ENCODE measurements around the gene COL26A1.

The COL26A1 gene

GRCh38 chr7:101426303-101427011 lies 63.8 kb downstream of the COL26A1 start:
- H2AFZ ChIP-seq (ENCODE audit: low read depth, low read length), result no peak overlapping the region
- H2BK15ac ChIP-seq (ENCODE audit: low read depth, poor library complexity, severe bottlenecking), result no peak overlapping the region
- H3K36me3 ChIP-seq (ENCODE audit: control insufficient read depth in 1 of 2, insufficient read depth in 2 of 2, low read depth in 1 of 2, low read length in 2 of 2), result no peaks in the 10 kb centered on the region
- H3K4ac ChIP-seq (ENCODE audit: low read depth in 1 of 2, low read length in 2 of 2), result no peak overlapping the region
- H2BK5ac ChIP-seq (ENCODE audit: low read depth, low read length, poor library complexity, severe bottlenecking), result no peak overlapping the region
- 86% methylated on average over 10 of the region's 10 CpGs for WGBS
- no peak overlapping the region for H3K23ac ChIP-seq (ENCODE audit: low read length in 2 of 2)
- no peak overlapping the region for H3K4me3 ChIP-seq (ENCODE audit: insufficient read depth in 1 of 2, low read depth in 1 of 2, low read length in 2 of 2)
- H3K14ac ChIP-seq (ENCODE audit: low read length in 2 of 2), result no peak overlapping the region
- no peaks in the 10 kb centered on the region for H3K4me1 ChIP-seq (ENCODE audit: control insufficient read depth, insufficient read depth, low read depth, low read length)
- no peak overlapping the region for H2BK120ac ChIP-seq (ENCODE audit: low read depth, low read length)
- H3K9ac ChIP-seq (ENCODE audit: low read length), result no peak overlapping the region
- no peak overlapping the region for H3K27ac ChIP-seq (ENCODE audit: low read length, poor library complexity, severe bottlenecking)
- peaks cover 27 to 63% of the 10 kb centered on the region in 2 experiments for H3K27me3 ChIP-seq (ENCODE audit: control insufficient read depth in 1 of 2, insufficient read depth in 1 of 2, low read length in 2 of 2)
- no peak overlapping the region for H3K18ac ChIP-seq (ENCODE audit: low read depth in 1 of 2, low read length in 2 of 2)
- no peaks in the 10 kb centered on the region for H3K79me1 ChIP-seq (replicated peaks; ENCODE audit: low read length, poor library complexity, severe bottlenecking)
- DNase-seq, result no peak
- H3K9me3 ChIP-seq (ENCODE audit: control insufficient read depth, low read length), result peaks cover 3% of the 10 kb centered on the region
- H4K8ac ChIP-seq (ENCODE audit: low read length), result peak overlapping the region; percentile 54
- H3K4me2 ChIP-seq (ENCODE audit: low read length, poor library complexity, severe bottlenecking), result no peak overlapping the region
- H2AK5ac ChIP-seq (ENCODE audit: low read length, severe bottlenecking), result no peak overlapping the region
- H2BK12ac ChIP-seq (ENCODE audit: low read length in 2 of 2), result no peak overlapping the region
- no peak overlapping the region for H4K91ac ChIP-seq (ENCODE audit: low read length)

GRCh38 chr7:101428093-101428866 lies 65.6 kb downstream of the COL26A1 start:
- H3K9ac ChIP-seq (ENCODE audit: low read length), result no peak overlapping the region
- H2BK12ac ChIP-seq (ENCODE audit: low read length in 2 of 2), result no peak overlapping the region
- no peak overlapping the region for H3K14ac ChIP-seq (ENCODE audit: low read length in 2 of 2)
- no peak overlapping the region for H2BK15ac ChIP-seq (ENCODE audit: low read depth, poor library complexity, severe bottlenecking)
- H3K4me2 ChIP-seq (ENCODE audit: low read length, poor library complexity, severe bottlenecking), result no peak overlapping the region
- H3K36me3 ChIP-seq (ENCODE audit: control insufficient read depth in 1 of 2, insufficient read depth in 2 of 2, low read depth in 1 of 2, low read length in 2 of 2), result no peaks in the 10 kb centered on the region
- no peak overlapping the region for H3K23ac ChIP-seq (ENCODE audit: low read length in 2 of 2)
- H2AK5ac ChIP-seq (ENCODE audit: low read length, severe bottlenecking), result no peak overlapping the region
- no peak overlapping the region for H2BK120ac ChIP-seq (ENCODE audit: low read depth, low read length)
- no peak overlapping the region for H4K91ac ChIP-seq (ENCODE audit: low read length)
- DNase-seq, result no peak
- no peak overlapping the region for H3K4me3 ChIP-seq (ENCODE audit: insufficient read depth in 1 of 2, low read depth in 1 of 2, low read length in 2 of 2)
- H2AFZ ChIP-seq (ENCODE audit: low read depth, low read length), result no peak overlapping the region
- no peak overlapping the region for H4K8ac ChIP-seq (ENCODE audit: low read length)
- peaks cover 3% of the 10 kb centered on the region for H3K9me3 ChIP-seq (ENCODE audit: control insufficient read depth, low read length)
- H3K27ac ChIP-seq (ENCODE audit: low read length, poor library complexity, severe bottlenecking), result no peak overlapping the region
- H2BK5ac ChIP-seq (ENCODE audit: low read depth, low read length, poor library complexity, severe bottlenecking), result no peak overlapping the region
- H3K18ac ChIP-seq (ENCODE audit: low read depth in 1 of 2, low read length in 2 of 2), result no peak overlapping the region
- no peaks in the 10 kb centered on the region for H3K4me1 ChIP-seq (ENCODE audit: control insufficient read depth, insufficient read depth, low read depth, low read length)
- WGBS, result 85% methylated on average over 7 of the region's 11 CpGs
- H3K79me1 ChIP-seq (replicated peaks; ENCODE audit: low read length, poor library complexity, severe bottlenecking), result no peaks in the 10 kb centered on the region
- H3K27me3 ChIP-seq (ENCODE audit: control insufficient read depth in 1 of 2, insufficient read depth in 1 of 2, low read length in 2 of 2), result peaks cover 25 to 61% of the 10 kb centered on the region in 2 experiments
- H3K4ac ChIP-seq (ENCODE audit: low read depth in 1 of 2, low read length in 2 of 2), result no peak overlapping the region

DNA sequence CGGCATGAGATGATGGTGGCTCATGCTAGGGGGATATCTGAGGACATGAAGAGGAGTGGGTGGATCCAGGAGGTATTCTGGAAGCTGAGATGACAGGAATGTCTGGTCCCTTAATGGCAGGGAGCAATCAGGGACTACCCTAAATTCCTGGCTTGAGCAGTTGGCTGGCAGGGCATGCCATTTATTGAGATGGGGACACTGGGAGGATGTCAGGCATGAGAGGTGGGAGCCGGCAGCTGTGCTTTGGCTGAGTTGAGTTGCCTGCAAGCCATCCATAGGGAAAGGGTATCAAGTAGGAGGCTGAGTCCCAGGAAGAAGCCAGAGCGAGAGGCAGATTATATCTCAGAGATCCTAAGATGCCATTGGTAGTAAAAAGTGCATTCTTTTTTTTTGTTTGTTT lies 69.6 kb downstream of the COL26A1 start:
- H3K27ac ChIP-seq (ENCODE audit: low read length, poor library complexity, severe bottlenecking), result no peak overlapping the region
- no peaks in the 10 kb centered on the region for H3K36me3 ChIP-seq (ENCODE audit: control insufficient read depth in 1 of 2, insufficient read depth in 2 of 2, low read depth in 1 of 2, low read length in 2 of 2)
- no peak for DNase-seq
- no peak overlapping the region for H2AK5ac ChIP-seq (ENCODE audit: low read length, severe bottlenecking)
- H3K14ac ChIP-seq (ENCODE audit: low read length in 2 of 2), result no peak overlapping the region
- no peak overlapping the region for H2BK5ac ChIP-seq (ENCODE audit: low read depth, low read length, poor library complexity, severe bottlenecking)
- H3K4me1 ChIP-seq (ENCODE audit: control insufficient read depth, insufficient read depth, low read depth, low read length), result no peaks in the 10 kb centered on the region
- H3K9me3 ChIP-seq (ENCODE audit: control insufficient read depth, low read length), result no peaks in the 10 kb centered on the region
- H2BK12ac ChIP-seq (ENCODE audit: low read length in 2 of 2), result no peak overlapping the region
- H3K4me2 ChIP-seq (ENCODE audit: low read length, poor library complexity, severe bottlenecking), result no peak overlapping the region
- no peak overlapping the region for H4K8ac ChIP-seq (ENCODE audit: low read length)
- no peaks in the 10 kb centered on the region for H3K79me1 ChIP-seq (replicated peaks; ENCODE audit: low read length, poor library complexity, severe bottlenecking)
- H3K4ac ChIP-seq (ENCODE audit: low read depth in 1 of 2, low read length in 2 of 2), result no peak overlapping the region
- H3K23ac ChIP-seq (ENCODE audit: low read length in 2 of 2), result no peak overlapping the region
- no peak overlapping the region for H3K18ac ChIP-seq (ENCODE audit: low read depth in 1 of 2, low read length in 2 of 2)
- WGBS, result 90% methylated on average over 3 of the region's 3 CpGs
- H3K4me3 ChIP-seq (ENCODE audit: insufficient read depth in 1 of 2, low read depth in 1 of 2, low read length in 2 of 2), result no peak overlapping the region
- H3K9ac ChIP-seq (ENCODE audit: low read length), result no peak overlapping the region
- H2BK15ac ChIP-seq (ENCODE audit: low read depth, poor library complexity, severe bottlenecking), result no peak overlapping the region
- H3K27me3 ChIP-seq (ENCODE audit: control insufficient read depth in 1 of 2, insufficient read depth in 1 of 2, low read length in 2 of 2), result peaks cover 49 to 69% of the 10 kb centered on the region in 2 experiments
- H2BK120ac ChIP-seq (ENCODE audit: low read depth, low read length), result no peak overlapping the region
- no peak overlapping the region for H2AFZ ChIP-seq (ENCODE audit: low read depth, low read length)
- H4K91ac ChIP-seq (ENCODE audit: low read length), result no peak overlapping the region

DNA sequence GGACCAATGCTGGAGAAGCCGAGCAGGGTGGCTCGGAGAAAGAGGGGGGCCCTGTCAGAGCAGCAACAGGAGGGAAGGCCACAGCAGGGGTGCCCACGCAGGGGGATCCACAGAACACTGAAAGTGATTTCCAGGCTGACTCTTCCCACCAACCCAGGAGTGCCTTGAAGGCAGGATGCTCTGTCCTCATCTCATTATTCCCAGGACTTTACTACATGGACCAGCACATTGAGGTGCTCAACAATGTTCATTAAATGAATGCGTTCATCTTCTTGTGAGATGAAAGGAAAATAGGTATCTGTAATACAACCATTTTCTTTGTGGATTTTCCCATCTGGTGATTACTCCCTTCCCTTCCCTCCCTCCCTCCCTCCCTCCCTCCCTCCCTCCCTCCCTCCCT lies 71.0 kb downstream of the COL26A1 start:
- no peak overlapping the region for H2AK5ac ChIP-seq (ENCODE audit: low read length, severe bottlenecking)
- H2BK12ac ChIP-seq (ENCODE audit: low read length in 2 of 2), result no peak overlapping the region
- H3K27ac ChIP-seq (ENCODE audit: low read length, poor library complexity, severe bottlenecking), result no peak overlapping the region
- no peak overlapping the region for H3K18ac ChIP-seq (ENCODE audit: low read depth in 1 of 2, low read length in 2 of 2)
- no peak overlapping the region for H3K23ac ChIP-seq (ENCODE audit: low read length in 2 of 2)
- H3K14ac ChIP-seq (ENCODE audit: low read length in 2 of 2), result no peak overlapping the region
- no peak overlapping the region for H2BK5ac ChIP-seq (ENCODE audit: low read depth, low read length, poor library complexity, severe bottlenecking)
- H3K9ac ChIP-seq (ENCODE audit: low read length), result no peak overlapping the region
- DNase-seq, result no peak
- no peak overlapping the region for H2BK15ac ChIP-seq (ENCODE audit: low read depth, poor library complexity, severe bottlenecking)
- no peak overlapping the region for H3K4me2 ChIP-seq (ENCODE audit: low read length, poor library complexity, severe bottlenecking)
- H4K91ac ChIP-seq (ENCODE audit: low read length), result no peak overlapping the region
- no peak overlapping the region for H3K4me3 ChIP-seq (ENCODE audit: insufficient read depth in 1 of 2, low read depth in 1 of 2, low read length in 2 of 2)
- no peaks in the 10 kb centered on the region for H3K9me3 ChIP-seq (ENCODE audit: control insufficient read depth, low read length)
- 62% methylated on average over 3 of the region's 4 CpGs for WGBS
- peaks cover 50 to 68% of the 10 kb centered on the region in 2 experiments for H3K27me3 ChIP-seq (ENCODE audit: control insufficient read depth in 1 of 2, insufficient read depth in 1 of 2, low read length in 2 of 2)
- H3K79me1 ChIP-seq (replicated peaks; ENCODE audit: low read length, poor library complexity, severe bottlenecking), result no peaks in the 10 kb centered on the region
- no peaks in the 10 kb centered on the region for H3K36me3 ChIP-seq (ENCODE audit: control insufficient read depth in 1 of 2, insufficient read depth in 2 of 2, low read depth in 1 of 2, low read length in 2 of 2)
- no peak overlapping the region for H4K8ac ChIP-seq (ENCODE audit: low read length)
- no peak overlapping the region for H3K4ac ChIP-seq (ENCODE audit: low read depth in 1 of 2, low read length in 2 of 2)
- no peak overlapping the region for H2AFZ ChIP-seq (ENCODE audit: low read depth, low read length)
- no peaks in the 10 kb centered on the region for H3K4me1 ChIP-seq (ENCODE audit: control insufficient read depth, insufficient read depth, low read depth, low read length)
- no peak overlapping the region for H2BK120ac ChIP-seq (ENCODE audit: low read depth, low read length)

Measured in mesenchymal stem cell (in vitro differentiated cells and primary cell).